MM.1S (cell line): Measurements from ENCODE around the gene MAP3K8.
"Not testable (repeated sequence)": the region's sequence is repeated elsewhere in the genome, so short reads cannot be mapped to it uniquely, and the experiment has no call there.

Experiments used
- CTCF ChIP-seq: fragments of 300-600 bp; sonication (generic); IDR thresholded peaks from 2 replicates; pipeline ENCODE4 v1.5.1; 2016; ENCODE audit warnings: antibody characterized with exemption, low read length, mixed read lengths
- EZH2 ChIP-seq: fragments of 300-600 bp; sonication (generic); optimal IDR thresholded peaks from 2 replicates; pipeline ENCODE3; 2017; ENCODE audit warnings: low read depth, mild to moderate bottlenecking, antibody characterized with exemption, low read length, mixed read lengths

GRCh38 chr10:30475515-30475914 lies 41.5 kb downstream of the MAP3K8 start:
- TF ChIP-seq CTCF, EZH2: not testable (repeated sequence)
